Subcutaneous abdominal adipose tissue (tissue), 5 donors: ENCODE results near the gene TXNIP.

ENCODE experiments used
- H3K27ac ChIP-seq: one replicate; pipeline ENCODE4 v1.7.0; 2013; ENCODE audit warnings: low read depth, mild to moderate bottlenecking, inconsistent platforms, low read length, moderate library complexity
- H3K27me3 ChIP-seq, 5 donors: one replicate each; pipeline ENCODE4 v1.7.0; 2013; ENCODE audit warnings: low read length in 5 of 5, inconsistent platforms in 1 of 5; ENCODE audit not compliant: control insufficient read depth in 5 of 5, insufficient read depth in 4 of 5
- H3K36me3 ChIP-seq, 5 donors: one replicate each; pipeline ENCODE4 v1.7.0; 2013; ENCODE audit warnings: low read length in 5 of 5; ENCODE audit not compliant: control insufficient read depth in 5 of 5, insufficient read depth in 5 of 5
- H3K4me1 ChIP-seq, 5 donors: one replicate each; pipeline ENCODE4 v1.7.0; 2013; ENCODE audit warnings: low read length in 5 of 5, mild to moderate bottlenecking in 3 of 5, moderate library complexity in 1 of 5; ENCODE audit not compliant: control insufficient read depth in 5 of 5, insufficient read depth in 5 of 5
- H3K4me3 ChIP-seq, 5 donors: one replicate each; pipeline ENCODE4 v1.7.0; 2013; ENCODE audit warnings: low read length in 5 of 5, low read depth in 1 of 5
- H3K9ac ChIP-seq, 5 donors: one replicate each; pipeline ENCODE4 v1.7.0; 2013; ENCODE audit warnings: low read length in 5 of 5, mild to moderate bottlenecking in 4 of 5, moderate library complexity in 3 of 5
- H3K9me3 ChIP-seq, 5 donors: one replicate each; pipeline ENCODE4 v1.7.0; 2013; ENCODE audit warnings: low read length in 5 of 5; ENCODE audit not compliant: control insufficient read depth in 5 of 5
- donor health status: healthy.
- donor health status: healthy.
- donor health status: healthy.
- donor health status: healthy.
- donor health status: healthy.

TXNIP gene

GRCh38 chr1:145995148-145995881, 1.1 kb downstream of the TXNIP start:
- peaks cover 23 to 38% (median 30%) of the 10 kb centered on the region in 5 donors for H3K36me3 ChIP-seq
- no peaks in the 10 kb centered on the region for H3K9me3 ChIP-seq
- peak overlapping the region; percentile 88 for H3K27ac ChIP-seq
- peaks cover 11 to 76% (median 68%) of the 10 kb centered on the region in 5 donors for H3K4me1 ChIP-seq
- peak overlapping the region; percentile 89 to 100 (median 100) for H3K4me3 ChIP-seq
- no peaks in the 10 kb centered on the region for H3K27me3 ChIP-seq
- peak overlapping the region; percentile 87 to 100 (median 92) for H3K9ac ChIP-seq

GRCh38 chr1:145994391-145995120, 1.8 kb downstream of the TXNIP start:
- H3K4me1 ChIP-seq = peaks cover 11 to 72% (median 60%) of the 10 kb centered on the region in 5 donors
- H3K9ac ChIP-seq = peak overlapping the region; percentile 87 to 100 (median 92)
- no peaks in the 10 kb centered on the region for H3K27me3 ChIP-seq
- peak overlapping the region; percentile 89 to 100 (median 100) for H3K4me3 ChIP-seq
- peaks cover 23 to 38% (median 30%) of the 10 kb centered on the region in 5 donors for H3K36me3 ChIP-seq
- H3K9me3 ChIP-seq = no peaks in the 10 kb centered on the region
- H3K27ac ChIP-seq = peak overlapping the region; percentile 88

GRCh38 chr1:145993618-145994390, 2.6 kb downstream of the TXNIP start:
- peaks cover 9 to 64% (median 53%) of the 10 kb centered on the region in 5 donors for H3K4me1 ChIP-seq
- no peaks in the 10 kb centered on the region for H3K27me3 ChIP-seq
- H3K27ac ChIP-seq = peak overlapping the region; percentile 88
- peaks cover 23 to 38% (median 30%) of the 10 kb centered on the region in 5 donors for H3K36me3 ChIP-seq
- H3K4me3 ChIP-seq = peak overlapping the region; percentile 89 to 100 (median 100)
- peak overlapping the region; percentile 87 to 100 (median 92) for H3K9ac ChIP-seq
- no peaks in the 10 kb centered on the region for H3K9me3 ChIP-seq

DNA sequence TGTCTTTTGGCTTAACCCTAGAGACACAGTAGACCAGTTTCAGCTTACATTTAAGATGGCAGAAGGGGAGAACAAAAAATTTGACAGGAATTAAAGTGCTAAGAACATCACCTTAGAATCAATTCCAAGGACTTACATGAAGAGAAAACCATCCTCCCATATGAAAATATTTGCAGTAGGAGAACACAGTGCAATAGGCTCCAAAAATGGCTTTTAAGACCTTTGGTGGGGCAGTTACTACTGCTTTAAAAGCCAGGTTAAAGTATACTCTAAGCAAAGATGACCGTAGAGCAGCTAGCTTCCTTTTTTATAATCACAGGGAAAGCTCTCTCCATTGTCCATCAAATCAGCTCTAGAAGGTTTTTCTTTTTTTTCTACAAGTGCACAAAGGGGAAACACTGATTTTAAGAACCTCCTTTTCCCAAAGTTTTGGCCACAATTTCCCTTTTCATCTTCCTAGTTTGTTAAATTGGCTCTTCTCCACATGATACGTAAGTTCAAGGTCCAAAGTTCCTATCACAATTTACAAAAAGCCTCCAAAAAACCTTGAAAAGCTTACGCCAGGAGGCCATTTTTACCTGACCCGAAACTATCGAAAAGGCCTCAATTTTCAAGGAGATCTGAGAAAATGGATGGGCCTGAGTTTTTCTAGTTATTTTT, 3.3 kb downstream of the TXNIP start:
- H3K9me3 ChIP-seq = no peaks in the 10 kb centered on the region
- H3K4me1 ChIP-seq = peaks cover 8 to 57% (median 46%) of the 10 kb centered on the region in 5 donors
- H3K27me3 ChIP-seq = no peaks in the 10 kb centered on the region
- peak overlapping the region; percentile 89 to 100 (median 100) for H3K4me3 ChIP-seq
- H3K9ac ChIP-seq = peak overlapping the region; percentile 87 to 100 (median 92)
- H3K36me3 ChIP-seq = peaks cover 23 to 38% (median 30%) of the 10 kb centered on the region in 5 donors
- H3K27ac ChIP-seq = peak overlapping the region; percentile 88

DNA sequence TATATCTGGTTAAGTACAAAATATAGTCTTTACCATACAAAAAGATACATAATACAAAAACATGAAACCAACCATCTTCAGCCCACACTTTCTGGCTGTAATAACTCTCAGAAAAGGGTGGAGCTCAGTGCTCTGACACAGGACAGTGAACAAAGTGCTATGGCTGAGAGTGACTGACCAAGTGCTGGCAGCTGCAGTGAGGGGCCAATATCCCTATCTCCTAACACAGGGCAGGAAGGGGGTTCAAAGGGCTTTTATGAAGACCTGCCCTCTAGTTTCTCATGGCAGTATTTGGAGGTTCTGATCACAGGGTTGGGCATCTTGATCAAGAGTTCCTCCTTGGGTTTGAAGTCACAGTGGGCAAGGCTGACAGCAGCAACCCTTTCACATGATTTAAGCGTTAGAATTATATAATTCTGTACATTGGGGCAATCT, 3.9 kb downstream of the TXNIP start:
- H3K9ac ChIP-seq = peak overlapping the region; percentile 44 to 95 (median 90)
- H3K27ac ChIP-seq = peak overlapping the region; percentile 88
- peaks cover 7 to 51% (median 40%) of the 10 kb centered on the region in 5 donors for H3K4me1 ChIP-seq
- H3K9me3 ChIP-seq = no peaks in the 10 kb centered on the region
- peaks cover 23 to 38% (median 30%) of the 10 kb centered on the region in 5 donors for H3K36me3 ChIP-seq
- H3K4me3 ChIP-seq = peak overlapping the region; percentile 89 to 100 (median 100)
- no peaks in the 10 kb centered on the region for H3K27me3 ChIP-seq

DNA sequence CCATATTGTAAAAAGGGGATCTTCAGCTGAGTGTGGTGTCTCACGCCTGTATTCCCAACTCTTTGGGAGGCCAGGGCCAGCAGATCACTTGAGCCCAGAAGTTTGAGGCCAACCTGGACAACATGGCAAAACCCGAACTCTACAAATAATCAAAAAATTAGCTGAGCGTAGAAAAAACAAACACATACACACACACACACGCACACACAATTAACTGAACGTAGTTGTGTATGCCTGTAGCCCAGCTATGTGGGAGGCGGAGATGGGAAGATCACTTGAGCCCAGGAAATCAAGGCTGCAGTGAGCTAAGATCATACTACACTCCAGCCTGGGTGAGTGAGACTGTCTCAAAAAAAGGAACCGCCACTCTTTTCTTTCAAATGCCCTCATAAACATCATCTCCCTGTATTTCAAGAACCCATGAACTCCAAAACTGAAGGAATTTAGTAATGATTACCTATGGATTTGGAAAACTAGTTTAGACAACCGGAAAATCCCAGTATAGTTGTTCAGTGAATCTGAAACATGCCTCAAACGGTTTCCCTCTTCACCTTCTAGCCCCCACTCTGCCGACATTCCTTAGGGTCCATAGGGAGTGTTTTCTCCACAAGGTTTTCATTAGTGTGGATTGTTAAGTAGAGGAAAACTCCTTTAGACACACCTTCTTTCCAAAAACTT, 4.5 kb downstream of the TXNIP start:
- Histone ChIP-seq H3K4me3 (peak overlapping the region; percentile 89 to 100 (median 100)), H3K27me3 (no peaks in the 10 kb centered on the region), H3K9me3 (no peaks in the 10 kb centered on the region), H3K27ac (peak overlapping the region; percentile 88), H3K36me3 (peaks cover 23 to 38% (median 30%) of the 10 kb centered on the region in 5 donors), H3K9ac (peak overlapping the region; percentile 7 to 92 (median 87)), H3K4me1 (peaks cover 7 to 45% (median 33%) of the 10 kb centered on the region in 5 donors)

- no peak overlapping the region for H3K4me3 ChIP-seq
- no peak overlapping the region for H3K9ac ChIP-seq
- peaks cover 19 to 35% (median 30%) of the 10 kb centered on the region in 5 donors for H3K36me3 ChIP-seq
- H3K27me3 ChIP-seq = no peaks in the 10 kb centered on the region
- H3K4me1 ChIP-seq = peaks cover 10 to 56% (median 44%) of the 10 kb centered on the region in 5 donors
- peak overlapping the region; percentile 88 for H3K27ac ChIP-seq
- no peaks in the 10 kb centered on the region for H3K9me3 ChIP-seq
These were observed 6.0 kb downstream of the TXNIP start for GRCh38 chr1:145990249-145990855.

DNA sequence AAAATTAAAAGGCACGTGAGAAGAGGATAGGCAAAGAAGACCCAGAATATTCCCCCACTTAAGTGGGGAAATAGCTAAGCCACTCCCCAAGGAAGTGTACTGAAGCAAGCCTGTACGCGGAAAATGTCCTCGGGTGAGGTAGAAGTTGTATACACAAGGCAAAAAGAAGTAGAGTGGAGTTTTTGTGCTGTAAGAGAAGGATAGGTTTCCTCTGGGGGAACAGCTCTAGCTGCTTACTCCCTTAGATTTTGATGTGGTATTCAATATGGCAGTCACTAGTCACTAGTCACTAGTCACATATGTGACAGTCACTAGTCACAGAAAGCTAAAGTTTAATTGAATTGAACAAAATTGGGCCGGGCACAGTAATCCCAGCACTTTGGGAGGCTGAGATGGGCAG, 7.6 kb downstream of the TXNIP start:
- Histone ChIP-seq H3K27ac (peak overlapping the region; percentile 27), H3K27me3 (no peaks in the 10 kb centered on the region), H3K4me1 (peaks cover 11 to 62% (median 52%) of the 10 kb centered on the region in 5 donors), H3K9me3 (no peaks in the 10 kb centered on the region), H3K36me3 (peaks cover 9 to 19% (median 14%) of the 10 kb centered on the region in 5 donors), H3K4me3 (no peak overlapping the region), H3K9ac (no peak overlapping the region)
